ENCODE data around the gene PLA2G4D.

GRCh38 chr15:42072141-42072685 lies 22.1 kb downstream of the PLA2G4D start:
- TF ChIP-seq, protein P1, sequence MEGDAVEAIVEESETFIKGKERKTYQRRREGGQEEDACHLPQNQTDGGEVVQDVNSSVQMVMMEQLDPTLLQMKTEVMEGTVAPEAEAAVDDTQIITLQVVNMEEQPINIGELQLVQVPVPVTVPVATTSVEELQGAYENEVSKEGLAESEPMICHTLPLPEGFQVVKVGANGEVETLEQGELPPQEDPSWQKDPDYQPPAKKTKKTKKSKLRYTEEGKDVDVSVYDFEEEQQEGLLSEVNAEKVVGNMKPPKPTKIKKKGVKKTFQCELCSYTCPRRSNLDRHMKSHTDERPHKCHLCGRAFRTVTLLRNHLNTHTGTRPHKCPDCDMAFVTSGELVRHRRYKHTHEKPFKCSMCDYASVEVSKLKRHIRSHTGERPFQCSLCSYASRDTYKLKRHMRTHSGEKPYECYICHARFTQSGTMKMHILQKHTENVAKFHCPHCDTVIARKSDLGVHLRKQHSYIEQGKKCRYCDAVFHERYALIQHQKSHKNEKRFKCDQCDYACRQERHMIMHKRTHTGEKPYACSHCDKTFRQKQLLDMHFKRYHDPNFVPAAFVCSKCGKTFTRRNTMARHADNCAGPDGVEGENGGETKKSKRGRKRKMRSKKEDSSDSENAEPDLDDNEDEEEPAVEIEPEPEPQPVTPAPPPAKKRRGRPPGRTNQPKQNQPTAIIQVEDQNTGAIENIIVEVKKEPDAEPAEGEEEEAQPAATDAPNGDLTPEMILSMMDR (IDR thresholded peaks at IDR 0.05; ENCODE audit: low read length) = no peak
- no peak for TF ChIP-seq EZH2 (IDR thresholded peaks at IDR 0.05; ENCODE audit: borderline replicate concordance, low read length)
